Endothelial cell of umbilical vein (primary cell): ENCODE data around the gene ARHGEF28. TPM values are rescaled to one million over a fixed set of nuclear protein-coding genes. Genes with fewer than 3 reads are reported as not detected.

Source experiments
- BruUV-seq: library from RNA; stranded (reverse); fragments of 400-500 nt; replicated peaks from 2 replicates; lab custom pipeline; 2021; lab: Mats Ljungman, UMichigan
- CTCF ChIA-PET: fragments of 300-600, 350-600 bp; sonication (Branson Sonifier 250); formaldehyde crosslinking; loops from one replicate; lab custom pipeline; 2021; ENCODE audit warnings: antibody characterized with exemption, inconsistent platforms; lab: Charles Lee
- POLR2A ChIA-PET: fragments of 300-600, 350-600 bp; sonication (Branson Sonifier 250); formaldehyde crosslinking; loops from one replicate; lab custom pipeline; 2021; ENCODE audit warnings: antibody characterized with exemption, inconsistent platforms; lab: Charles Lee
- DNase-seq: peaks from one replicate; pipeline ENCODE4 v3.0.0-alpha.2; 2011; ENCODE audit warnings: low read depth, low spot score
- FAIRE-seq: peaks from 2 replicates; lab custom pipeline; 2011; peaks lifted over from hg19 to GRCh38; lab: Jason Lieb, UNC
- H2AFZ ChIP-seq: 2 replicates; pipeline ENCODE4 v1.6.0; 2012; ENCODE audit warnings: low read depth, low read length, control low read depth, inconsistent platforms
- H3K27ac ChIP-seq: 2 replicates; pipeline ENCODE4 v1.5.1; 2011; ENCODE audit warnings: low read depth, mild to moderate bottlenecking, control low read depth, low read length, moderate library complexity; ENCODE audit not compliant: insufficient read depth
- H3K27me3 ChIP-seq, 2 experiments: 2 replicates each; pipeline versions ENCODE4 v1.6.0 to v1.6.1; 2011; ENCODE audit warnings: low read length in 2 of 2, mixed read lengths in 1 of 2; ENCODE audit not compliant: control insufficient read depth in 2 of 2, insufficient read depth in 2 of 2
- H3K36me3 ChIP-seq, 2 experiments: 2 replicates in 1 of 2; 3 replicates in 1 of 2; pipeline ENCODE4 v1.5.1; 2011; ENCODE audit warnings: low read length in 2 of 2, mild to moderate bottlenecking in 1 of 2, moderate library complexity in 1 of 2; ENCODE audit not compliant: control insufficient read depth in 2 of 2, insufficient read depth in 2 of 2; ENCODE audit errors: extremely low read depth in 1 of 2
- H3K4me1 ChIP-seq: 3 replicates; pipeline ENCODE4 v1.5.1; 2011; ENCODE audit warnings: mild to moderate bottlenecking, low read length; ENCODE audit not compliant: control insufficient read depth, insufficient read depth; ENCODE audit errors: extremely low read depth
- H3K4me2 ChIP-seq: 2 replicates; pipeline ENCODE4 v1.6.1; 2011; ENCODE audit warnings: low read length, control low read depth, mixed read lengths; ENCODE audit not compliant: insufficient read depth
- H3K4me3 ChIP-seq, 3 experiments: fragments of 200-600 bp in 1 of 3; sonication (generic), shearing (Covaris generic) in 1 of 3; replicated peaks in 1 of 3; 2 replicates each; pipeline ENCODE4 v1.5.1; 2011 to 2016; ENCODE audit warnings: control low read depth in 3 of 3, low read length in 3 of 3, mild to moderate bottlenecking in 2 of 3, inconsistent platforms in 1 of 3, low read depth in 1 of 3, moderate library complexity in 1 of 3; ENCODE audit not compliant: insufficient read depth in 1 of 3
- H3K79me2 ChIP-seq: 2 replicates; pipeline ENCODE4 v1.6.0; 2012; ENCODE audit warnings: low read length, inconsistent platforms; ENCODE audit not compliant: control insufficient read depth, insufficient read depth
- H3K9ac ChIP-seq: replicated peaks from 2 replicates; pipeline ENCODE3; 2011; ENCODE audit warnings: low read length, control low read depth; ENCODE audit not compliant: insufficient read depth; ENCODE audit errors: extremely low read depth
- H3K9me1 ChIP-seq: replicated peaks from 3 replicates; pipeline ENCODE4 v1.6.0; 2011; ENCODE audit warnings: mild to moderate bottlenecking, low read length; ENCODE audit not compliant: control insufficient read depth, insufficient read depth; ENCODE audit errors: extremely low read depth
- H3K9me3 ChIP-seq: replicated peaks from 2 replicates; pipeline ENCODE4 v1.5.1; 2012; ENCODE audit warnings: low read length, inconsistent platforms; ENCODE audit not compliant: control insufficient read depth, insufficient read depth
- H4K20me1 ChIP-seq: replicated peaks from 2 replicates; pipeline ENCODE3; 2011; ENCODE audit warnings: mild to moderate bottlenecking, low read length; ENCODE audit not compliant: control insufficient read depth, insufficient read depth; ENCODE audit errors: extremely low read depth
- CTCF ChIP-seq, 2 donors: IDR thresholded peaks; 1 replicate in 1 of 2; 2 replicates in 1 of 2; pipeline ENCODE4 v1.5.1; 2011; ENCODE audit warnings: low read length in 2 of 2, mild to moderate bottlenecking in 2 of 2, moderate library complexity in 2 of 2, control low read depth in 1 of 2, inconsistent platforms in 1 of 2, low read depth in 1 of 2; ENCODE audit not compliant: insufficient read depth in 1 of 2; ENCODE audit errors: extremely low read depth in 1 of 2
- EZH2 ChIP-seq: IDR thresholded peaks from 2 replicates; pipeline ENCODE4 v1.6.1; 2012; ENCODE audit warnings: borderline replicate concordance, low read depth, mild to moderate bottlenecking, moderate library complexity, low read length, inconsistent platforms; ENCODE audit not compliant: severe bottlenecking
- FOS ChIP-seq: IDR thresholded peaks from 2 replicates; pipeline ENCODE4 v1.6.1; 2011; ENCODE audit warnings: mild to moderate bottlenecking, low read length, moderate library complexity, borderline replicate concordance; ENCODE audit not compliant: insufficient read depth
- GATA2 ChIP-seq: IDR thresholded peaks from 2 replicates; pipeline ENCODE4 v1.7.0; 2011; ENCODE audit warnings: low read depth, mild to moderate bottlenecking, moderate library complexity, mixed read lengths, low read length; ENCODE audit not compliant: insufficient read length, insufficient read depth
- JUN ChIP-seq: IDR thresholded peaks from 2 replicates; pipeline ENCODE4 v1.6.1; 2011; ENCODE audit warnings: borderline replicate concordance, low read depth; ENCODE audit not compliant: insufficient read length, insufficient read depth
- MAX ChIP-seq: IDR thresholded peaks from 2 replicates; pipeline ENCODE4 v1.6.1; 2011; ENCODE audit not compliant: insufficient read depth, insufficient read length
- MYC ChIP-seq: IDR thresholded peaks from one replicate; pipeline ENCODE4 v1.6.1; 2011; ENCODE audit warnings: mild to moderate bottlenecking, low read depth, low read length
- POLR2A ChIP-seq: IDR thresholded peaks from 2 replicates; pipeline ENCODE4 v1.6.1; 2012; ENCODE audit warnings: low read depth, mild to moderate bottlenecking, control low read depth, low read length
- POLR2AphosphoS5 ChIP-seq: IDR thresholded peaks from 2 replicates; pipeline ENCODE4 v1.6.1; 2012; ENCODE audit warnings: low read depth, mild to moderate bottlenecking, control low read depth, low read length, moderate library complexity; ENCODE audit not compliant: insufficient read depth
- dilution Hi-C: fragments of 300-500 bp; cut with MboI; formaldehyde crosslinking; loops from one replicate; pipeline ENCODE4 v1.15.0; 2019; ENCODE audit warnings: low sequenced_read_pairs; ENCODE audit not compliant: extremely low pct_ligation_motif_present
- intact Hi-C: fragments of 100-400 bp; cut with micrococcal nuclease; formaldehyde crosslinking; loops from one replicate; pipeline ENCODE4 v1.10.0; 2022
- polyA plus RNA-seq, 4 experiments: library from polyadenylated mRNA; depleted of rRNA in 3 of 4; stranded (reverse) in 3 of 4; unstranded in 1 of 4; fragments of >200 nt; gene quantifications; 2 replicates each; pipeline versions ENCODE4 v1.2.1 to v1.2.3, GENCODE V29; 2011 to 2012; ENCODE audit warnings: missing spikeins in 1 of 4
- total RNA-seq: library from RNA; stranded (reverse); gene quantifications from 2 replicates; pipeline ENCODE4 v1.2.3, GENCODE V29; 2021

Gene ARHGEF28
- total and polyA plus RNA-seq, 2 donors (not counting 3 experiments of a cell fraction or from before 2014, with no cell fraction given): 29.5 to 108 TPM

- Histone ChIP-seq H3K36me3 (no peaks in the 10 kb centered on the region), H2AFZ (no peak overlapping the region), H3K27me3 (no peaks in the 10 kb centered on the region), H3K4me3 (no peak overlapping the region), H4K20me1 (no peaks in the 10 kb centered on the region), H3K79me2 (no peaks in the 10 kb centered on the region), H3K27ac (no peak overlapping the region), H3K9me1 (no peaks in the 10 kb centered on the region), H3K9me3 (no peaks in the 10 kb centered on the region), H3K9ac (no peak overlapping the region), H3K4me1 (peaks cover 11% of the 10 kb centered on the region), H3K4me2 (no peak overlapping the region)
- TF ChIP-seq CTCF (IDR thresholded peaks at IDR 0.05; ENCODE audit: extremely low read depth in 1 of 2, insufficient read depth in 1 of 2, low read depth in 1 of 2, low read length in 2 of 2): no peak
- no peak for TF ChIP-seq POLR2AphosphoS5
- no peak for TF ChIP-seq FOS
- TF ChIP-seq JUN: no peak
- no peak for TF ChIP-seq GATA2
- TF ChIP-seq EZH2: no peak
- TF ChIP-seq MAX: no peak
- no peak for TF ChIP-seq MYC
- no peak for TF ChIP-seq POLR2A
- intact Hi-C loops: no loop called here
- FAIRE-seq: no peak
- dilution Hi-C loops: no loop called here
- no TSS peak for BruUV-seq
- no peak for DNase-seq
- POLR2A ChIA-PET: no interaction called here
- CTCF ChIA-PET: no interaction called here
Observed at GRCh38 chr5:73935719-73936118, 309.7 kb downstream of the ARHGEF28 start.
